ENCODE data around the gene PTPN12.
A peak's percentile ranks its signal among the peaks of the same experiment; 100 is the strongest.
"Not testable (repeated sequence)": the region's sequence is repeated elsewhere in the genome, so short reads cannot be mapped to it uniquely, and the experiment has no call there.

PTPN12 gene

DNA sequence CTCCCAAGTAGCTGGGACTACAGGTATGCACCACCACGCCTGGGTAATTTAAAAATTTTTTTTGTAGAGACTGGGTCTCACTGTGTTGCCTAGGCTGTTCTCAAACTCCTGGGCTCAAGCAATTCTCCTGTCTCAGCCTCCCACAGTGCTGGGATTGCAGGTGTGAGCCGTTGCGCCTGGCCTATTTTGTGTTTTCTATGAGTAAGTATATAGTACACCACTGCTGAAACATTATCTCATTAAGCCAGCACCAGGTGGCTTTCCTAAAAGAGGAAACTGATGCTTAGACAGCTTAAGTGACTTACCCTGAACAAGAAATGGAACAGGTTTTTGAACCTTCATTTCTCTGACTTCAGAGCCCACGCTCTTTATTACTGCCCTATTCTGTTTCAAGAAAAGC lies 7.8 kb upstream of the PTPN12 start:
- DNase-seq: peak in 2 of 3 donors; percentile 17 to 45
- no peak overlapping the region for H3K4me3 ChIP-seq (ENCODE audit: control insufficient read depth in 1 of 7, extremely low read depth in 1 of 7, insufficient read depth in 4 of 7, low read depth in 2 of 7, low read length in 6 of 7)
- ChIA-PET CTCF (no interaction called here), POLR2A (interaction anchor here (0.6 kb wide), 1 partner anchor 132 kb away, joined by 6 read pairs; no protein-coding TSS in a partner anchor)
- H3K36me3 ChIP-seq (ENCODE audit: control insufficient read depth in 4 of 4, insufficient read depth in 4 of 4, low read length in 3 of 4): no peaks in the 10 kb centered on the region
- no peaks in the 10 kb centered on the region for H3K27me3 ChIP-seq (replicated peaks in 2 of 5; ENCODE audit: control insufficient read depth in 4 of 5, insufficient read depth in 5 of 5, low read length in 4 of 5)
- WGBS (ENCODE audit: insufficient coverage): 100% methylated on average over 1 of the region's 4 CpGs
- H3K4me1 ChIP-seq (ENCODE audit: control extremely low read depth in 1 of 4, control insufficient read depth in 4 of 4, insufficient read depth in 4 of 4, low read length in 3 of 4): peaks cover 0 to 13% (median 10%) of the 10 kb centered on the region in 4 experiments
- no peaks in the 10 kb centered on the region for H3K9me3 ChIP-seq (ENCODE audit: control extremely low read depth in 1 of 5, control insufficient read depth in 4 of 5, insufficient read depth in 2 of 5, low read depth in 1 of 5, low read length in 4 of 5)
- H3K27ac ChIP-seq (ENCODE audit: insufficient read depth in 1 of 2, low read depth in 1 of 2, low read length in 2 of 2, poor library complexity in 1 of 2, severe bottlenecking in 2 of 2): no peak overlapping the region

DNA sequence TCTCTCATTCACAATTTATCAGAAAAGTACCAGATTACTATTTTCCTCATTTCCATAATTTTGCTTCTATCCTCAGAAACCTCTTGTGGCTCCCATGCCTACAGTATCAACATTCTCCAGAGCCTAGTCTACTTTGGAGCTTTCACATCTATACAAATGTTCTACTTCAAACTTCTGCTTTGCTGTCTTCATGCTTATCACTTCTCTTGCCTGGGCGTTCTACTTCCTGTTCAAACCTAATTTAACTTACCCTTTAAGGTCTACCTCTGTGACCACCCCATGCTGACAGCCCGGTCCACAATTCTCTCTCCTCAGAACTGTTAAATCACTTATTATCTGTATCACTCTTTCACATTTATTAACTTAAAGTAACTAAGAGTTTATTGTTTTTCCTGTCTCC lies 6.1 kb upstream of the PTPN12 start:
- CTCF ChIA-PET: no interaction called here

DNA sequence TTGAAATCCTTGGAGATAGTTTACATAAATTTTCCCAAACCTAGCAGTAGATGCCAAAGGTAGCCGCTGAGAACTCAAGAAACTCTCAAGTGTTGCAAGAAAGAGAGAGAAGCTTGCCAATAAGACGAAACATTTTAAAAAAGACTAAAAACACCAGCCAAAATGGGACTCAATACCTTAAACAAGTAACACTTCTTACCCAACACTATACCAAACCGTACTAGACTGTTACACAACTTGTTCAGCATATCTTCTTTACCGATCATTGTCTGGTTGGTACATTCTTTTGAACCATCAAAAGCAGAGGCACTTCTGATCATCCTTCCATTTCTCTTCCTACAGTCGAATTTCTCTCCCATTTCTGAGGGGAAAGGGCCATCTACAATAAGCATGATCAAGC lies 4.8 kb upstream of the PTPN12 start:
- ChIA-PET CTCF (no interaction called here), POLR2A (interaction anchor here (0.6 kb wide), 1 partner anchor 12 kb away, joined by 5 read pairs; no protein-coding TSS in a partner anchor)
- H3K36me3 ChIP-seq (ENCODE audit: control insufficient read depth in 4 of 4, insufficient read depth in 4 of 4, low read length in 3 of 4): no peaks in the 10 kb centered on the region
- H3K27me3 ChIP-seq (replicated peaks in 2 of 5; ENCODE audit: control insufficient read depth in 4 of 5, insufficient read depth in 5 of 5, low read length in 4 of 5): no peaks in the 10 kb centered on the region
- H3K27ac ChIP-seq (ENCODE audit: insufficient read depth in 1 of 2, low read depth in 1 of 2, low read length in 2 of 2, poor library complexity in 1 of 2, severe bottlenecking in 2 of 2): no peak overlapping the region
- no peak for DNase-seq
- H3K4me3 ChIP-seq (ENCODE audit: control insufficient read depth in 1 of 7, extremely low read depth in 1 of 7, insufficient read depth in 4 of 7, low read depth in 2 of 7, low read length in 6 of 7): no peak overlapping the region
- H3K9me3 ChIP-seq (ENCODE audit: control extremely low read depth in 1 of 5, control insufficient read depth in 4 of 5, insufficient read depth in 2 of 5, low read depth in 1 of 5, low read length in 4 of 5): no peaks in the 10 kb centered on the region
- H3K4me1 ChIP-seq (ENCODE audit: control extremely low read depth in 1 of 4, control insufficient read depth in 4 of 4, insufficient read depth in 4 of 4, low read length in 3 of 4): peaks cover 0 to 18% (median 12%) of the 10 kb centered on the region in 4 experiments
- WGBS (ENCODE audit: insufficient coverage): 97% methylated on average over 3 of the region's 5 CpGs

More for the DNA sequence above, 6.1 kb upstream of the PTPN12 start:
- 0% methylated on average over 2 of the region's 2 CpGs for WGBS (ENCODE audit: insufficient coverage)
- DNase-seq: peak; percentile 21 to 67 (median 57)
- Histone ChIP-seq H3K4me1 (ENCODE audit: control extremely low read depth in 1 of 4, control insufficient read depth in 4 of 4, insufficient read depth in 4 of 4, low read length in 3 of 4) (peaks cover 0 to 13% (median 11%) of the 10 kb centered on the region in 4 experiments), H3K36me3 (ENCODE audit: control insufficient read depth in 4 of 4, insufficient read depth in 4 of 4, low read length in 3 of 4) (no peaks in the 10 kb centered on the region), H3K27ac (ENCODE audit: insufficient read depth in 1 of 2, low read depth in 1 of 2, low read length in 2 of 2, poor library complexity in 1 of 2, severe bottlenecking in 2 of 2) (no peak overlapping the region), H3K4me3 (ENCODE audit: control insufficient read depth in 1 of 7, extremely low read depth in 1 of 7, insufficient read depth in 4 of 7, low read depth in 2 of 7, low read length in 6 of 7) (no peak overlapping the region), H3K9me3 (ENCODE audit: control extremely low read depth in 1 of 5, control insufficient read depth in 4 of 5, insufficient read depth in 2 of 5, low read depth in 1 of 5, low read length in 4 of 5) (no peaks in the 10 kb centered on the region), H3K27me3 (replicated peaks in 2 of 5; ENCODE audit: control insufficient read depth in 4 of 5, insufficient read depth in 5 of 5, low read length in 4 of 5) (no peaks in the 10 kb centered on the region)
- POLR2A ChIA-PET: no interaction called here

DNA sequence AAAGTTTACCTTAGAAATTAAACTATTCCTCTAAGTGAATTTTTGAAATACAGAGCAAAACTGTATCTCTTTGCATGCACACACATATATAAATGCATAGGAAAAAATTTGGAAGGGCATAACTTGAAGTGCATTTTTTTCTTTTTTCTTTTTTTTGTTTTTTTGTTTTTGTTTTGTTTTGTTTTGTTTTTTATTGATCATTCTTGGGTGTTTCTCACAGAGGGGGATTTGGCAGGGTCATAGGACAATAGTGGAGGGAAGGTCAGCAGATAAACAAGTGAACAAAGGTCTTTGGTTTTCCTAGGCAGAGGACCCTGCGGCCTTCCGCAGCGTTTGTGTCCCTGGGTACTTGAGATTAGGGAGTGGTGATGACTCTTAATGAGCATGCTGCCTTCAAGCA lies 4.4 kb upstream of the PTPN12 start:
- CTCF ChIA-PET; H3K27ac ChIP-seq (ENCODE audit: insufficient read depth in 1 of 2, low read depth in 1 of 2, low read length in 2 of 2, poor library complexity in 1 of 2, severe bottlenecking in 2 of 2); POLR2A ChIA-PET; H3K9me3 ChIP-seq (ENCODE audit: control extremely low read depth in 1 of 5, control insufficient read depth in 4 of 5, insufficient read depth in 2 of 5, low read depth in 1 of 5, low read length in 4 of 5); H3K27me3 ChIP-seq (replicated peaks in 2 of 5; ENCODE audit: control insufficient read depth in 4 of 5, insufficient read depth in 5 of 5, low read length in 4 of 5); DNase-seq; H3K4me3 ChIP-seq (ENCODE audit: control insufficient read depth in 1 of 7, extremely low read depth in 1 of 7, insufficient read depth in 4 of 7, low read depth in 2 of 7, low read length in 6 of 7); H3K36me3 ChIP-seq (ENCODE audit: control insufficient read depth in 4 of 4, insufficient read depth in 4 of 4, low read length in 3 of 4): not testable (repeated sequence)
- H3K4me1 ChIP-seq (ENCODE audit: control extremely low read depth in 1 of 4, control insufficient read depth in 4 of 4, insufficient read depth in 4 of 4, low read length in 3 of 4): peaks cover 0 to 18% (median 12%) of the 10 kb centered on the region in 4 experiments
- no CpG with 5 or more reads among the region's 3 CpGs for WGBS (ENCODE audit: insufficient coverage)

DNA sequence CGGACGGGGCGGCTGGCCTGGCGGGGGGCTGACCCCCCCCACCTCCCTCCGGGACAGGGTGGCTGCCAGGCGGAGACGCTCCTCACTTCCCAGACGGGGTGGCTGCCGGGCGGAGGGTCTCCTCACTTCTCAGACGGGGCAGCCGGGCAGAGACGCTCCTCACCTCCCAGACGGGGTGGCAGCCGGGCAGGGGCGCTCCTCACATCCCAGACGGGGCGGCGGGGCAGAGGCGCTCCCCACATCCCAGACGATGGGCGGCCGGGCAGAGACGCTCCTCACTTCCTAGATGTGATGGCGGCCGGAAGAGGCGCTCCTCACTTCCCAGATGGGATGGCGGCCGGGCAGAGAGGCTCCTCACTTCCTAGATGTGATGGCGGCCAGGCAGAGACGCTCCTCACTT lies 3.0 kb upstream of the PTPN12 start:
- H3K4me3 ChIP-seq (ENCODE audit: control insufficient read depth in 1 of 7, extremely low read depth in 1 of 7, insufficient read depth in 4 of 7, low read depth in 2 of 7, low read length in 6 of 7); H3K27ac ChIP-seq (ENCODE audit: insufficient read depth in 1 of 2, low read depth in 1 of 2, low read length in 2 of 2, poor library complexity in 1 of 2, severe bottlenecking in 2 of 2); CTCF ChIA-PET; H3K36me3 ChIP-seq (ENCODE audit: control insufficient read depth in 4 of 4, insufficient read depth in 4 of 4, low read length in 3 of 4); POLR2A ChIA-PET; DNase-seq; H3K9me3 ChIP-seq (ENCODE audit: control extremely low read depth in 1 of 5, control insufficient read depth in 4 of 5, insufficient read depth in 2 of 5, low read depth in 1 of 5, low read length in 4 of 5); H3K27me3 ChIP-seq (replicated peaks in 2 of 5; ENCODE audit: control insufficient read depth in 4 of 5, insufficient read depth in 5 of 5, low read length in 4 of 5): not testable (repeated sequence)
- 97% methylated on average over 6 of the region's 31 CpGs for WGBS (ENCODE audit: insufficient coverage)
- peaks cover 9 to 23% (median 15%) of the 10 kb centered on the region in 4 experiments for H3K4me1 ChIP-seq (ENCODE audit: control extremely low read depth in 1 of 4, control insufficient read depth in 4 of 4, insufficient read depth in 4 of 4, low read length in 3 of 4)

DNA sequence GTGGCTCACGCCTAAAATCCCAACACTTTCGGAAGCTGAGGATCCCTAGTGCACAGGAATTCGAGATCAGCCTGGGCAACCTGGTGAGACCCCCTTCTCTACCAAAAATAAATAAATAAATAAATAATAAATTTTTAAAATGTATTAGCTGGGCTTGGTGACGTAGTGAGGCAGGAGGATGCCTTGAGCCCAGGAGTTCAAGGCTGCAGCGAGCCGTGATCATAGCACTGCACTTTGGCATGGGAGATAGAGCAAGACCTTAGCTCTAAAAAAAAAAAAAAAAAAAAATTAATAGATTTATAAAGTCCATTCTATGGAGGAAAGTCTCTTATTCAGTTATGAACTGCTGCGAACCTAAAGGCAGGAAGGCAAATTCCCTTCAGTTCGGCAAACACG lies 1.1 kb upstream of the PTPN12 start:
- Histone ChIP-seq H3K4me3 (ENCODE audit: control insufficient read depth in 1 of 7, extremely low read depth in 1 of 7, insufficient read depth in 4 of 7, low read depth in 2 of 7, low read length in 6 of 7) (peak overlapping the region; percentile 67 to 93 (median 88)), H3K36me3 (ENCODE audit: control insufficient read depth in 4 of 4, insufficient read depth in 4 of 4, low read length in 3 of 4) (no peaks in the 10 kb centered on the region), H3K27ac (ENCODE audit: insufficient read depth in 1 of 2, low read depth in 1 of 2, low read length in 2 of 2, poor library complexity in 1 of 2, severe bottlenecking in 2 of 2) (peak overlapping the region in 1 of 2 experiments; percentile 85), H3K27me3 (replicated peaks in 2 of 5; ENCODE audit: control insufficient read depth in 4 of 5, insufficient read depth in 5 of 5, low read length in 4 of 5) (no peaks in the 10 kb centered on the region), H3K9me3 (ENCODE audit: control extremely low read depth in 1 of 5, control insufficient read depth in 4 of 5, insufficient read depth in 2 of 5, low read depth in 1 of 5, low read length in 4 of 5) (no peaks in the 10 kb centered on the region), H3K4me1 (ENCODE audit: control extremely low read depth in 1 of 4, control insufficient read depth in 4 of 4, insufficient read depth in 4 of 4, low read length in 3 of 4) (peaks cover 3 to 24% (median 12%) of the 10 kb centered on the region in 4 experiments)
- whole genome bisulfite sequencing (ENCODE audit: insufficient coverage): 0% methylated on average over 3 of the region's 9 CpGs
- CTCF ChIA-PET: no interaction called here
- POLR2A ChIA-PET: interaction anchor here (1.2 kb wide), 1 partner anchor 13 kb away, joined by 3 read pairs; no protein-coding TSS in a partner anchor
- DNase-seq: no peak

DNA sequence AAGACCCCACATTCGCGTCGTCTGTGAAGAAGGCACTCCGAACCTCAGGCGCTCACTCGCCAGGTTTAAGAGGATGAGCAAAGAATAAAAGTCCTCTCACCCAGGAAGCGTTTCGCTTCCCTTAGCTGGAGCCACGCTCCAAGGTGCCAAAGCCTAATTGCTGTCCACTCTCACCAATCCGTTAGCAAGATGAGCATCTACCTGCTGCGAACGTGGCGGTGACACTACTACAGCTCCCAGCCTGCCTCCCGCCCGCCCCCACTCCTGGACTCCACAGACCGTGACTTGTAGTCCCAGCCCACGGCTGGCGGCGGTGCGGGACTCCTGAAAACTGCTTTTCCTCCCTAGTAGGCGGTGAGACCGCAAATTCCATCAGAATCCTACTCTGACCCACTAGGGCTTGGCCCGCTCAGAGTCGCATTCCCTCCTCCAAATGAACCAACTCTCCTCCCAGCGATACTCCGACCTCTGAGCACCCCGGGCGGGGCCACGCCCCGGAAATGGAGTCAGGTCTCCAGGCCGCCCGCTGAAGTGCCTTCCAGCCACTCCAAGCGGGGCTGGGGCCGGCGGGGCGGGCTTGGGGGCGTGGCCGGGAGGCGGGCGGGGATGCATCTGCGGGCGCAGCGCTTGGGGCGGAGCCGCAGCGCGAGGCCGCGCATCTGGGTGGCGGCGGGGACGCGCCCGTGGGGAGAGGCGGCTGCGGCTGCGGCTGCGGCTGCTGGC lies 521 bp upstream of the PTPN12 start:
- peak; percentile 95 to 97 (median 97) for DNase-seq
- Histone ChIP-seq H3K4me1 (ENCODE audit: control extremely low read depth in 1 of 4, control insufficient read depth in 4 of 4, insufficient read depth in 4 of 4, low read length in 3 of 4) (peaks cover 0 to 22% (median 12%) of the 10 kb centered on the region in 4 experiments), H3K27ac (ENCODE audit: insufficient read depth in 1 of 2, low read depth in 1 of 2, low read length in 2 of 2, poor library complexity in 1 of 2, severe bottlenecking in 2 of 2) (peak overlapping the region; percentile 40 to 85), H3K27me3 (replicated peaks in 2 of 5; ENCODE audit: control insufficient read depth in 4 of 5, insufficient read depth in 5 of 5, low read length in 4 of 5) (no peaks in the 10 kb centered on the region), H3K36me3 (ENCODE audit: control insufficient read depth in 4 of 4, insufficient read depth in 4 of 4, low read length in 3 of 4) (no peaks in the 10 kb centered on the region), H3K9me3 (ENCODE audit: control extremely low read depth in 1 of 5, control insufficient read depth in 4 of 5, insufficient read depth in 2 of 5, low read depth in 1 of 5, low read length in 4 of 5) (no peaks in the 10 kb centered on the region), H3K4me3 (ENCODE audit: control insufficient read depth in 1 of 7, extremely low read depth in 1 of 7, insufficient read depth in 4 of 7, low read depth in 2 of 7, low read length in 6 of 7) (peak overlapping the region; percentile 67 to 93 (median 88))
- ChIA-PET CTCF (no interaction called here), POLR2A (interaction anchor here (1.0 to 1.2 kb wide), 2 partner anchors 11 to 12 kb away, joined by 3 read pairs; no protein-coding TSS in a partner anchor)
- WGBS (ENCODE audit: insufficient coverage): under 1% methylated on average over 24 of the region's 58 CpGs

All from common myeloid progenitor, CD34-positive (primary cell).